Ovary (tissue), 10 donors: ENCODE data around the gene SLC27A2. TPM values are rescaled to one million over a fixed set of nuclear protein-coding genes. Genes with fewer than 3 reads are reported as not detected.
"Not testable (repeated sequence)": the region's sequence is repeated elsewhere in the genome, so short reads cannot be mapped to it uniquely, and the experiment has no call there.

Source experiments
- DNase-seq, 5 donors: peaks; one replicate each; pipeline ENCODE4 v3.0.0-alpha.2; 2019 to 2020
- H3K27ac ChIP-seq, 2 donors: fragments of 200-600 bp; one replicate each; pipeline versions ENCODE4 v1.5.1 to v1.8.0; 2019 to 2022
- H3K27me3 ChIP-seq: fragments of 200-600 bp; one replicate; pipeline ENCODE4 v1.8.0; 2022
- H3K36me3 ChIP-seq: fragments of 200-600 bp; sonication (generic); one replicate; pipeline ENCODE4 v1.5.1; 2019
- H3K4me1 ChIP-seq: one replicate; pipeline ENCODE4 v1.8.1; 2013; ENCODE audit warnings: mild to moderate bottlenecking, moderate library complexity; ENCODE audit not compliant: insufficient read depth
- H3K4me3 ChIP-seq: fragments of 200-600 bp; sonication (generic); one replicate; pipeline ENCODE4 v1.5.1; 2017
- H3K9me3 ChIP-seq, 2 donors: fragments of 200-600 bp in 1 of 2; sonication (generic) in 1 of 2; one replicate each; pipeline versions ENCODE4 v1.5.1 to v1.8.1; 2013 to 2019; ENCODE audit warnings: mild to moderate bottlenecking in 1 of 2, moderate library complexity in 1 of 2
- CTCF ChIP-seq, 3 donors: fragments of 450-650 bp in 2 of 3; fragments of 200-600 bp in 1 of 3; IDR thresholded peaks; one replicate each; pipeline versions ENCODE4 v1.5.1 to v1.8.0; 2016 to 2022; ENCODE audit warnings: antibody characterized with exemption in 3 of 3, mild to moderate bottlenecking in 1 of 3
- EP300 ChIP-seq: sonication (generic); formaldehyde crosslinking; IDR thresholded peaks from one replicate; pipeline ENCODE4 v1.6.1; 2017; ENCODE audit warnings: antibody characterized with exemption
- POLR2A ChIP-seq: fragments of 450-650 bp; IDR thresholded peaks from one replicate; pipeline ENCODE4 v1.6.1; 2017; ENCODE audit warnings: antibody characterized with exemption, mild to moderate bottlenecking, moderate library complexity
- WGBS, 3 donors: extraction: QIAGEN DNeasy Blood & Tissue Kit in 1 of 3; methylation state at CpG; one replicate each; pipeline versions ENCODE4 v1.1.5 to v1.1.7; 2013 to 2017; 5-methylcytosine and 5-hydroxymethylcytosine counted together
- intact Hi-C, 4 donors: fragments of 100-400 bp; cut with DNase I; formaldehyde crosslinking; loops; one replicate each; pipeline versions ENCODE4 v1.11.0 to v1.15.1; 2022 to 2023
- long read RNA-seq, 3 donors: library from polyadenylated mRNA in 2 of 3; unstranded in 2 of 3; transcript quantifications; one replicate each; pipeline ENCODE4 v2.0.0 and lab custom pipeline, GENCODE V29; 2021 to 2026
- polyA plus RNA-seq, 2 donors: library from polyadenylated mRNA; stranded (reverse); fragments of 200-250 nt in 1 of 2; fragments of 350-450 nt in 1 of 2; fragmentation: Illumina TruSeq in 1 of 2; extraction: RNeasy Lipid Tissue Mini Kit (QIAGEN cat#74804) in 1 of 2; gene quantifications; one replicate each; pipeline ENCODE4 v1.2.3, GENCODE V29; 2013 to 2014
- total RNA-seq, 7 donors: library from RNA; depleted of rRNA in 2 of 7; stranded (reverse); fragments of >200 nt in 2 of 7; fragmentation: NEBNext Ultra II Directional in 3 of 7; extraction: Animal tissue kit (Norgen Biotek cat#: 25700) in 3 of 7; gene quantifications; one replicate each; pipeline versions ENCODE4 v1.1.0 to v1.2.4, GENCODE V29; 2016 to 2023
- donor health status: DM: no; HTN: no; CAD: no; lungs with moderate emphysema.
- donor health status: DM: no; HTN: no; CAD: no.
- donor health status: Bipolar disorder and iron deficiency.
- donor health status: DM: yes; HTN: yes; CAD: no.
- donor health status: DM: no; HTN: no; CAD: no.
- donor health status: DM: yes; HTN: yes; CAD: no.

Gene SLC27A2
- 1 to 10 TPM in 1 of 7 donors, under 1 TPM in 4, not detected in 2; 0.20 to 4.7 (median 0.47) TPM for total RNA-seq
- under 1 TPM; 0.10 to 0.82 TPM for polyA plus RNA-seq
- long read RNA-seq, donor 1, partial matches to known transcripts, result 0 of 3 reads
- long read RNA-seq, donor 1, other reads (novel, unspliced or antisense), result 0 of 3 reads
- long read RNA-seq, donor 2, result 0 reads
- long read RNA-seq, donor 3, partial matches to known transcripts, result 0 of 3 reads
- long read RNA-seq, donor 3, other reads (novel, unspliced or antisense), result 0 of 3 reads

GRCh38 chr15:50181969-50182218 lies at the start of gene SLC27A2:
Gene SLC27A2, plus strand, starts transcription at chr15:50182196. Its CDS starts 232 bp downstream, at chr15:50182428.
- Histone ChIP-seq H3K4me3 (peak within 1 kb of the TSS; percentile 31), H3K9me3 (no peaks in the 10 kb centered on the region), H3K4me1 (peaks cover 4% of the 10 kb centered on the region), H3K36me3 (no peaks in the 10 kb centered on the region), H3K27ac (no peak within 1 kb of the TSS), H3K27me3 (no peaks in the 10 kb centered on the region)
- WGBS, 3 donors, result 1 to 7% (median 1%) methylated on average over 12 to 17 of the region's 17 CpGs
- peak in 3 of 5 donors; percentile 11 to 20 (median 17) for DNase-seq
- no peak for TF ChIP-seq CTCF (IDR thresholded peaks at IDR 0.05)
- intact Hi-C loops, result no loop called here

GRCh38 chr15:50132251-50132984 lies 49.6 kb upstream of the SLC27A2 start:
- not testable (repeated sequence) for H3K9me3 ChIP-seq, H3K27ac ChIP-seq, DNase-seq, H3K36me3 ChIP-seq, H3K4me3 ChIP-seq, H3K4me1 ChIP-seq, H3K27me3 ChIP-seq
- intact Hi-C loops, result loop anchor here in 1 of 4 donors (10.0 kb wide), 1 partner anchor 228 kb away; no protein-coding TSS in a partner anchor
- WGBS, 3 donors, result 76 to 89% (median 88%) methylated on average over 3 of the region's 3 CpGs

DNA sequence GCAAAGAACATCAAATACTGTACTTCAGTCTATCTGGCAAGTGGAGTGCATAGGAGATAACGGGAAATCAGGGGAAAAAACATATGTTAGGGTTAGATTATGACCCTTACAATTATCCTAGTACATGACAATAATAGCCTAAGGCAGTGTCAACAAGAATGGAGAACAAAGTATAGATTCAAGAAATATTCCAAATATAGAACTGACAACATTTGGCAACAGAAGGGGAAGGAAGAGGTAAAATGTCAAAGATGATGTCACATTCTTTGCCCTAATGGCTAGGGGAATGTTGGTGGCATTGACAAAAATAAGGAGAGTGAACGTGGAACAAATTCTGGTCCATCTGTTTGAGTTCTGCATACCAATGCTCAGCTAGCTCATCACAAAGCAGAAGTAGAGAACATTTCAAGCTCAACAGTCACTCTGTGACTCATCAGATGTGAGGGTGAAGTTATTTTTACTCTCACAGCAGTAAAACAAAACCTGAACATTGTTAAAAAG lies 47.4 kb upstream of the SLC27A2 start:
- TF ChIP-seq POLR2A (no peak), EP300 (no peak), CTCF (IDR thresholded peaks at IDR 0.05) (no peak)
- no peaks in the 10 kb centered on the region for H3K4me1 ChIP-seq
- no peak for DNase-seq
- no peaks in the 10 kb centered on the region for H3K9me3 ChIP-seq
- WGBS, 3 donors, result 28 to 45% (median 30%) methylated on average over 2 of the region's 2 CpGs
- no peaks in the 10 kb centered on the region for H3K36me3 ChIP-seq
- no peak overlapping the region for H3K4me3 ChIP-seq
- intact Hi-C loops, result loop anchor here in 1 of 4 donors (10.0 kb wide), 1 partner anchor 230 kb away; no protein-coding TSS in a partner anchor
- H3K27ac ChIP-seq, result no peak overlapping the region
- H3K27me3 ChIP-seq, result no peaks in the 10 kb centered on the region

DNA sequence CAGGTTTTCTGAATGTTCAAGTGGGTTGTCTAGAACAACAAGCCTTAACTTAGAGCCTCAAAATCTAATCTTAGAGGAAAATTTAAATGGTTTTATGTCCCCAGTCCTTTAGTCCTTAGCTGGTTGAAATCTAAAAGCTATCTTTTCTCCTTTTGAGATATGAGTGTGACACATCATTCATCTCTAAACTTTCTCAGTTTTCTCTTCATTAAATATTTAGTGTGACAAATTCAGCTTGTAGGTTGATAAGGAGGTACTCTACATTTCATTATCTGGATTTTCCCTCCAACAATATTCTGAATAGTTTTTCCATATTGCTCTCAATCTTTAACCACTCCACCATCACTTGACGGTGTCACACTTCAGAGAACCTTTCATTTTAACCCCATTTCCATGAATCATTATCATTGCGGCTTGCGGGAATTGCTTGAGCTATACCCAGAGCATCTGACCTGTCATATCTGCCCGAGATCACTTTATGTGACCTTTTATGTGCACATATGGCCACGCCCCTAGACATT lies 46.9 kb upstream of the SLC27A2 start:
- H3K36me3 ChIP-seq, result no peaks in the 10 kb centered on the region
- no peak overlapping the region for H3K4me3 ChIP-seq
- intact Hi-C loops, result loop anchor here in 1 of 4 donors (10.0 kb wide), 1 partner anchor 230 kb away; no protein-coding TSS in a partner anchor
- no peak for DNase-seq
- WGBS, 3 donors, result 80 to 88% (median 82%) methylated on average over 5 of the region's 5 CpGs
- no peak for TF ChIP-seq EP300
- TF ChIP-seq CTCF (IDR thresholded peaks at IDR 0.05), result no peak
- TF ChIP-seq POLR2A, result no peak
- no peaks in the 10 kb centered on the region for H3K27me3 ChIP-seq
- H3K9me3 ChIP-seq, result no peaks in the 10 kb centered on the region
- H3K27ac ChIP-seq, result no peak overlapping the region
- H3K4me1 ChIP-seq, result no peaks in the 10 kb centered on the region

DNA sequence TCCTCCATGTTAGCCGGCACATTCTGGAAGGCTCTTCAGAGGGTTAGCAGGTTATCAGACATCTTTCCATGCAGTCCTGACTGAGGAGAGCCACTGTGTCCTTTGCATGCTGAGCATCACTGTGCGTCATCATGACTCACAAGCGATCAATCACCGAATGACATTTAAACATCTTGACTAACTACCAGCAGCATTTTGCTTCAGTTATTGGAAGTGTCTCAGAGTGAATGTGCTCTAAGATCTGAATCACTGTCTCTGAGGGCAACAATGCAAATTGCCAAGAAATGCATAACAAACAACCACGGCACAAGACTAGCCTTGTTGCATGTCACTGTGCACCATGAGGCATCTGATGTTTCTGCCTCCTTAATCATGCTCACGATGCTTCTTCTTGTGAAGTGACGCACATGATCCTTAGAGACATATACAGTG lies 44.6 kb upstream of the SLC27A2 start:
- WGBS, 3 donors, result 80 to 83% (median 82%) methylated on average over 7 of the region's 7 CpGs
- Histone ChIP-seq H3K4me3 (no peak overlapping the region), H3K36me3 (no peaks in the 10 kb centered on the region), H3K27ac (no peak overlapping the region), H3K27me3 (no peaks in the 10 kb centered on the region), H3K4me1 (no peaks in the 10 kb centered on the region), H3K9me3 (no peaks in the 10 kb centered on the region)
- intact Hi-C loops, result loop anchor here in 1 of 4 donors (10.0 kb wide), 1 partner anchor 233 kb away; no protein-coding TSS in a partner anchor
- no peak for DNase-seq
- TF ChIP-seq CTCF (IDR thresholded peaks at IDR 0.05), result no peak
